ENCODE results near the gene ZFP1. TPM values are rescaled to one million over a fixed set of nuclear protein-coding genes. Genes with fewer than 3 reads are reported as not detected.

The ZFP1 gene
- total RNA-seq, 1 experiment from 2014 or later: 15.3 TPM

GRCh38 chr16:75106351-75107274 lies 41.7 kb upstream of the ZFP1 start:
- no peak overlapping the region for H2AK5ac ChIP-seq (ENCODE audit: insufficient read length, low read length)
- H3K4me3 Mint-ChIP-seq: no peak overlapping the region
- no peak overlapping the region for H2BK120ac ChIP-seq (ENCODE audit: low read depth, low read length, poor library complexity, severe bottlenecking)
- no peaks in the 10 kb centered on the region for H3K27me3 ChIP-seq (ENCODE audit: insufficient read depth, low read length)
- H3K27me3 Mint-ChIP-seq (ENCODE audit: low read depth): peaks cover 3% of the 10 kb centered on the region
- no CpG with 5 or more reads among the region's 20 CpGs for WGBS (ENCODE audit: extremely low coverage, insufficient read length, low lambda C conversion rate)
- no peak overlapping the region for H3K4me2 ChIP-seq (ENCODE audit: insufficient read depth, insufficient read length, low read length)
- 0 out of 2 replicates have a peak, but pooled peaks cover 1% of the 10 kb centered on the region for H3K79me2 ChIP-seq (ENCODE audit: insufficient read depth, low read length)
- no peak overlapping the region for H4K8ac ChIP-seq (replicated peaks; ENCODE audit: insufficient read length, low read depth, low read length)
- no peaks in the 10 kb centered on the region; a peak in 1 of 5 replicates for H3K9me3 Mint-ChIP-seq
- H3K4ac ChIP-seq (ENCODE audit: low read depth, low read length): no peak overlapping the region
- no peak overlapping the region for H2BK12ac ChIP-seq (ENCODE audit: insufficient read length, low read depth, low read length)
- peaks cover 17 to 40% (median 34%) of the 10 kb centered on the region in 3 experiments; a peak in 6 of 7 replicates for H3K36me3 Mint-ChIP-seq (ENCODE audit: insufficient read depth in 1 of 3, low read depth in 3 of 3)
- no peak overlapping the region for H3T11ph ChIP-seq (ENCODE audit: low read length)
- no peaks in the 10 kb centered on the region for H4K20me1 ChIP-seq (ENCODE audit: control insufficient read depth, insufficient read depth, insufficient read length)
- H4K91ac ChIP-seq (ENCODE audit: insufficient read length, low read depth, low read length): no peak overlapping the region
- no peaks in the 10 kb centered on the region for H3K23me2 ChIP-seq (ENCODE audit: insufficient read length, low read depth, low read length, poor library complexity, severe bottlenecking)
- peaks cover 31 to 40% of the 10 kb centered on the region in 2 experiments for H3K4me1 Mint-ChIP-seq
- no peaks in the 10 kb centered on the region for H3K79me1 ChIP-seq (ENCODE audit: insufficient read depth, low read depth, low read length, poor library complexity, severe bottlenecking)
- H2BK5ac ChIP-seq (ENCODE audit: insufficient read length, low read length): no peak overlapping the region
- no peak overlapping the region for H3K23ac ChIP-seq (ENCODE audit: insufficient read length, low read depth, low read length)
- H3K14ac ChIP-seq (ENCODE audit: insufficient read depth, low read length): no peak overlapping the region; the same call in 1 of the 2 replicates
- peak; percentile 24 for DNase-seq
- TF ChIP-seq CTCF (conservative IDR thresholded peaks at IDR 0.05): no peak
- H2AFZ ChIP-seq (ENCODE audit: low read length): no peak overlapping the region
- H2BK15ac ChIP-seq (ENCODE audit: low read depth, low read length): no peak overlapping the region
- H4K5ac ChIP-seq (ENCODE audit: insufficient read length, low read depth, low read length): no peak overlapping the region
- H3K27ac Mint-ChIP-seq: peak overlapping the region; percentile 32 to 89 (median 89); a peak in 5 of 7 replicates
- H3K27ac ChIP-seq (ENCODE audit: insufficient read length, low read depth, low read length): no peak overlapping the region
- peaks cover 2% of the 10 kb centered on the region; the same call in 1 of the 2 replicates for H3K4me1 ChIP-seq (ENCODE audit: insufficient read depth, low read length)
- H3K9me3 ChIP-seq (ENCODE audit: control insufficient read depth, low read depth, low read length): no peaks in the 10 kb centered on the region
- H3K56ac ChIP-seq (ENCODE audit: insufficient read length, low read depth, low read length): no peak overlapping the region
- no peak overlapping the region for H3K9ac ChIP-seq (ENCODE audit: extremely low read depth, insufficient read length, low read length)
- H3K18ac ChIP-seq (ENCODE audit: insufficient read length, low read depth, low read length): no peak overlapping the region
- no peak overlapping the region for H2BK20ac ChIP-seq (ENCODE audit: low read depth, low read length, poor library complexity, severe bottlenecking)
